Measurements from ENCODE around the gene GATD1. TPM values are rescaled to one million over a fixed set of nuclear protein-coding genes. Genes with fewer than 3 reads are reported as not detected.
A peak's percentile ranks its signal among the peaks of the same experiment; 100 is the strongest.

The GATD1 gene
- polyA plus RNA-seq, 1 experiment, result 37.9 TPM

- ChIA-PET CTCF (no interaction called here), POLR2A (no interaction called here)
- no peak for TF ChIP-seq CTCF (IDR thresholded peaks at IDR 0.05; ENCODE audit: insufficient read depth, low read depth, low read length)
- Histone ChIP-seq H3K4me3 (ENCODE audit: low read depth, low read length) (no peak overlapping the region), H3K27me3 (ENCODE audit: control insufficient read depth, insufficient read depth, low read length) (no peaks in the 10 kb centered on the region), H3K36me3 (ENCODE audit: control insufficient read depth, insufficient read depth, low read length) (peaks cover 9% of the 10 kb centered on the region)
- no peak for DNase-seq (ENCODE audit: low read depth)
Measured at GRCh38 chr11:779955-780532, 2.8 kb upstream of the GATD1 start.

GRCh38 chr11:778976-779954, 2.0 kb upstream of the GATD1 start:
- ChIA-PET POLR2A (interaction anchor here (0.5 kb wide), 1 partner anchor 571 kb away, joined by 21 read pairs; no protein-coding TSS in a partner anchor), CTCF (interaction anchor here (1.2 kb wide), 1 partner anchor 16 kb away, joined by 4 read pairs; no protein-coding TSS in a partner anchor)
- no peaks in the 10 kb centered on the region for H3K27me3 ChIP-seq (ENCODE audit: control insufficient read depth, insufficient read depth, low read length)
- H3K36me3 ChIP-seq (ENCODE audit: control insufficient read depth, insufficient read depth, low read length), result peaks cover 9% of the 10 kb centered on the region
- TF ChIP-seq CTCF (IDR thresholded peaks at IDR 0.05; ENCODE audit: insufficient read depth, low read depth, low read length), result no peak
- H3K4me3 ChIP-seq (ENCODE audit: low read depth, low read length), result no peak overlapping the region
- DNase-seq (ENCODE audit: low read depth), result no peak

- no peak for TF ChIP-seq CTCF (IDR thresholded peaks at IDR 0.05; ENCODE audit: insufficient read depth, low read depth, low read length)
- Histone ChIP-seq H3K27me3 (ENCODE audit: control insufficient read depth, insufficient read depth, low read length) (no peaks in the 10 kb centered on the region), H3K4me3 (ENCODE audit: low read depth, low read length) (peak overlapping the region; percentile 94), H3K36me3 (ENCODE audit: control insufficient read depth, insufficient read depth, low read length) (peaks cover 22% of the 10 kb centered on the region)
- CTCF ChIA-PET, result interaction anchor here (1.0 to 2.1 kb wide), 2 partner anchors 12 to 49 kb away, joined by 5 to 7 read pairs; no protein-coding TSS in a partner anchor
- POLR2A ChIA-PET, result no interaction called here
- DNase-seq (ENCODE audit: low read depth), result no peak
Measured at GRCh38 chr11:776561-777287, 563 bp downstream of the GATD1 start.

- Histone ChIP-seq H3K4me3 (ENCODE audit: low read depth, low read length) (peak overlapping the region; percentile 94), H3K27me3 (ENCODE audit: control insufficient read depth, insufficient read depth, low read length) (no peaks in the 10 kb centered on the region), H3K36me3 (ENCODE audit: control insufficient read depth, insufficient read depth, low read length) (peaks cover 25% of the 10 kb centered on the region)
- ChIA-PET POLR2A (no interaction called here), CTCF (interaction anchor here (1.0 to 2.1 kb wide), 3 partner anchors 11 to 49 kb away, joined by 5 to 7 read pairs (median 5); no protein-coding TSS in a partner anchor)
- no peak for TF ChIP-seq CTCF (IDR thresholded peaks at IDR 0.05; ENCODE audit: insufficient read depth, low read depth, low read length)
- DNase-seq (ENCODE audit: low read depth), result no peak
Measured at GRCh38 chr11:776263-776560, 1.1 kb downstream of the GATD1 start.

Measured in BJ (cell line).